GM06990 (cell line): Measurements from ENCODE around the gene COL9A3.
A peak's percentile ranks its signal among the peaks of the same experiment; 100 is the strongest.

ENCODE experiments used
- DNase-seq: peaks from one replicate; pipeline ENCODE4 v3.0.0-alpha.2; 2011; ENCODE audit not compliant: insufficient read length; ENCODE audit errors: extremely low read depth
- H3K27me3 ChIP-seq: replicated peaks from 2 replicates; pipeline ENCODE4 v1.6.0; 2011; ENCODE audit warnings: low read length; ENCODE audit not compliant: control insufficient read depth, insufficient read depth
- H3K36me3 ChIP-seq: 2 replicates; pipeline ENCODE4 v1.5.1; 2011; ENCODE audit warnings: low read length; ENCODE audit not compliant: control insufficient read depth, insufficient read depth
- H3K4me3 ChIP-seq: replicated peaks from 2 replicates; pipeline ENCODE4 v1.5.1; 2011; ENCODE audit warnings: low read depth, mild to moderate bottlenecking, control low read depth, low read length
- CTCF ChIP-seq: IDR thresholded peaks from 2 replicates; pipeline ENCODE4 v1.5.1; 2011; ENCODE audit warnings: low read length, control low read depth, mild to moderate bottlenecking, inconsistent platforms; ENCODE audit not compliant: insufficient read depth, poor library complexity, severe bottlenecking

The COL9A3 gene

GRCh38 chr20:62792940-62793756, 23.7 kb upstream of the COL9A3 start:
- no peak for TF ChIP-seq CTCF
- Histone ChIP-seq H3K36me3 (0 out of 2 replicates have a peak, but pooled peaks cover 1% of the 10 kb centered on the region), H3K27me3 (no peaks in the 10 kb centered on the region), H3K4me3 (no peak overlapping the region)
- DNase-seq: no peak

- no peak for TF ChIP-seq CTCF
- Histone ChIP-seq H3K4me3 (peak overlapping the region; percentile 47), H3K36me3 (peaks cover 2% of the 10 kb centered on the region)
Measured at GRCh38 chr20:62793757-62794006, 23.2 kb upstream of the COL9A3 start.

GRCh38 chr20:62794007-62794724, 22.7 kb upstream of the COL9A3 start:
- no peak for TF ChIP-seq CTCF
- Histone ChIP-seq H3K36me3 (peaks cover 7% of the 10 kb centered on the region), H3K4me3 (peak overlapping the region; percentile 53), H3K27me3 (no peaks in the 10 kb centered on the region)
- DNase-seq: peak; percentile 98

More at GRCh38 chr20:62793757-62794006, 23.2 kb upstream of the COL9A3 start:
- no peak for DNase-seq
- no peaks in the 10 kb centered on the region for H3K27me3 ChIP-seq

- H3K4me3 ChIP-seq: peak overlapping the region; percentile 67
- DNase-seq: peak; percentile 82
Measured at GRCh38 chr20:62795023-62795761, 21.7 kb upstream of the COL9A3 start.

More at GRCh38 chr20:62795023-62795761, 21.7 kb upstream of the COL9A3 start:
- no peak for TF ChIP-seq CTCF
- Histone ChIP-seq H3K36me3 (peaks cover 13% of the 10 kb centered on the region), H3K27me3 (no peaks in the 10 kb centered on the region)
